Smooth muscle cell (in vitro differentiated cells): Measurements from ENCODE around the gene ITPR2. TPM values are rescaled to one million over a fixed set of nuclear protein-coding genes. Genes with fewer than 3 reads are reported as not detected.

Experiments used
- DNase-seq: peaks from one replicate; lab custom pipeline; 2025; ENCODE audit not compliant: unreplicated experiment; lab: John Stamatoyannopoulos, UW
- H2AFZ ChIP-seq: fragments of 200-600 bp; sonication (generic); 2 replicates; pipeline ENCODE4 v1.6.0; 2016; ENCODE audit warnings: antibody characterized with exemption, low read depth, mild to moderate bottlenecking
- H3F3A ChIP-seq: fragments of 200-600 bp; sonication (generic); 2 replicates; pipeline ENCODE4 v1.6.0; 2017; ENCODE audit warnings: antibody characterized with exemption, low read depth
- H3K27ac ChIP-seq: fragments of 200-600 bp; sonication (generic); 2 replicates; pipeline ENCODE4 v1.5.1; 2016; ENCODE audit warnings: low read depth, mild to moderate bottlenecking
- H3K27me3 ChIP-seq: fragments of 200-600 bp; sonication (generic); 2 replicates; pipeline ENCODE4 v1.6.1; 2016; ENCODE audit warnings: low read depth, mild to moderate bottlenecking
- H3K36me3 ChIP-seq: fragments of 200-600 bp; sonication (generic); 2 replicates; pipeline ENCODE4 v1.5.1; 2016; ENCODE audit warnings: low read depth
- H3K4me1 ChIP-seq: fragments of 200-600 bp; sonication (generic); 2 replicates; pipeline ENCODE4 v1.5.1; 2016; ENCODE audit warnings: low read depth
- H3K4me2 ChIP-seq: fragments of 200-600 bp; sonication (generic); 2 replicates; pipeline ENCODE4 v1.6.0; 2016; ENCODE audit warnings: mild to moderate bottlenecking
- H3K4me3 ChIP-seq: fragments of 200-600 bp; sonication (generic); 2 replicates; pipeline ENCODE4 v1.5.1; 2016; ENCODE audit warnings: mild to moderate bottlenecking
- H3K79me2 ChIP-seq: fragments of 200-600 bp; sonication (generic); 2 replicates; pipeline ENCODE4 v1.6.0; 2016; ENCODE audit warnings: low read depth, mild to moderate bottlenecking
- H3K9ac ChIP-seq: fragments of 200-600 bp; sonication (generic); 2 replicates; pipeline ENCODE4 v1.6.0; 2016; ENCODE audit warnings: low read depth
- H3K9me3 ChIP-seq: fragments of 200-600 bp; sonication (generic); replicated peaks from 2 replicates; pipeline ENCODE4 v1.5.1; 2016; ENCODE audit warnings: low read depth
- H4K20me1 ChIP-seq: fragments of 200-600 bp; sonication (generic); 2 replicates; pipeline ENCODE4 v1.6.0; 2016; ENCODE audit warnings: low read depth
- CTCF ChIP-seq: fragments of 200-600 bp; sonication (generic); IDR thresholded peaks from 2 replicates; pipeline ENCODE4 v1.5.1; 2017; ENCODE audit warnings: borderline replicate concordance, mild to moderate bottlenecking, antibody characterized with exemption; ENCODE audit not compliant: insufficient read depth, poor library complexity, severe bottlenecking
- WGBS: methylation state at CpG from one replicate; pipeline ENCODE4 v1.1.7; 2016; ENCODE audit warnings: low lambda C conversion rate; 5-methylcytosine and 5-hydroxymethylcytosine counted together
- polyA plus RNA-seq: library from polyadenylated mRNA; unstranded; fragments of >200 nt; fragmentation: Nextera tagmentation; extraction: Ambion mirVana; gene quantifications from 2 replicates; pipeline ENCODE4 v1.2.1, GENCODE V29; 2016
- total RNA-seq: library from RNA; depleted of rRNA; stranded (reverse); fragments of >200 nt; gene quantifications from 2 replicates; pipeline ENCODE4 v1.2.3, GENCODE V29; 2014

The ITPR2 gene
- total and polyA plus RNA-seq, 2 experiments from 2014 or later: 6.8 to 17.4 TPM

- no peak overlapping the region for H3K4me2 ChIP-seq
- DNase-seq: no peak
- no peaks in the 10 kb centered on the region for H3F3A ChIP-seq
- no peaks in the 10 kb centered on the region for H3K9me3 ChIP-seq
- H3K27me3 ChIP-seq: no peaks in the 10 kb centered on the region
- H3K4me3 ChIP-seq: no peak overlapping the region
- peaks cover 5% of the 10 kb centered on the region for H3K4me1 ChIP-seq
- no peak overlapping the region for H2AFZ ChIP-seq
- H3K36me3 ChIP-seq: peaks cover 19% of the 10 kb centered on the region
- no peak for TF ChIP-seq CTCF
- H4K20me1 ChIP-seq: no peaks in the 10 kb centered on the region
- no peaks in the 10 kb centered on the region for H3K79me2 ChIP-seq
- H3K27ac ChIP-seq: no peak overlapping the region
- no peak overlapping the region for H3K9ac ChIP-seq
These were observed 182.0 kb downstream of the ITPR2 start for GRCh38 chr12:26651036-26651435.

- Histone ChIP-seq H3K79me2 (no peaks in the 10 kb centered on the region), H3F3A (no peaks in the 10 kb centered on the region), H3K9ac (no peak overlapping the region), H3K27me3 (no peaks in the 10 kb centered on the region), H3K27ac (peak overlapping the region; percentile 87), H4K20me1 (no peaks in the 10 kb centered on the region), H3K4me1 (peaks cover 5% of the 10 kb centered on the region), H3K9me3 (no peaks in the 10 kb centered on the region), H3K4me3 (no peak overlapping the region), H3K4me2 (peak overlapping the region; percentile 41), H2AFZ (no peak overlapping the region), H3K36me3 (peaks cover 12% of the 10 kb centered on the region)
- TF ChIP-seq CTCF: no peak
- DNase-seq: no peak
- WGBS: 94% methylated on average over 1 of the region's 1 CpG
These were observed 184.0 kb downstream of the ITPR2 start for GRCh38 chr12:26648999-26649398.

GRCh38 chr12:26648584-26648983 is 184.4 kb downstream of the ITPR2 start:
- no peak overlapping the region for H3K9ac ChIP-seq
- 4% methylated on average over 1 of the region's 1 CpG for WGBS
- no peaks in the 10 kb centered on the region for H3K27me3 ChIP-seq
- no peaks in the 10 kb centered on the region for H3K79me2 ChIP-seq
- peaks cover 7% of the 10 kb centered on the region for H3K4me1 ChIP-seq
- TF ChIP-seq CTCF: no peak
- H3K36me3 ChIP-seq: peaks cover 11% of the 10 kb centered on the region
- H3F3A ChIP-seq: no peaks in the 10 kb centered on the region
- peak overlapping the region; percentile 87 for H3K27ac ChIP-seq
- peak overlapping the region; percentile 66 for H3K4me2 ChIP-seq
- H4K20me1 ChIP-seq: no peaks in the 10 kb centered on the region
- H2AFZ ChIP-seq: no peak overlapping the region
- DNase-seq: no peak
- H3K4me3 ChIP-seq: no peak overlapping the region
- no peaks in the 10 kb centered on the region for H3K9me3 ChIP-seq

- Histone ChIP-seq H3K27ac (peak overlapping the region; percentile 87), H3K27me3 (no peaks in the 10 kb centered on the region), H2AFZ (no peak overlapping the region), H3F3A (peaks cover under 1% of the 10 kb centered on the region), H3K36me3 (peaks cover 11% of the 10 kb centered on the region), H3K4me2 (peak overlapping the region; percentile 66), H4K20me1 (no peaks in the 10 kb centered on the region), H3K79me2 (no peaks in the 10 kb centered on the region), H3K4me3 (no peak overlapping the region), H3K9me3 (no peaks in the 10 kb centered on the region), H3K4me1 (peaks cover 12% of the 10 kb centered on the region), H3K9ac (no peak overlapping the region)
- 66% methylated on average over 3 of the region's 3 CpGs for WGBS
- DNase-seq: no peak
- TF ChIP-seq CTCF: no peak
These were observed 184.9 kb downstream of the ITPR2 start for GRCh38 chr12:26648066-26648465.
